GM19455 (cell line): ENCODE results near the gene PRRX2.

Source experiments
- ATAC-seq: cut with Tn5 transposase; IDR thresholded peaks from one replicate; pipeline ENCODE4 v1.9.1; 2021; ENCODE audit not compliant: unreplicated experiment

PRRX2 gene

GRCh38 chr9:129676975-129677374, 11.5 kb downstream of the PRRX2 start:
- ATAC-seq = no peak

- no peak for ATAC-seq
Observed at GRCh38 chr9:129677456-129677855, 12.0 kb downstream of the PRRX2 start.

GRCh38 chr9:129678844-129679243, 13.4 kb downstream of the PRRX2 start:
- ATAC-seq = no peak

GRCh38 chr9:129679537-129679936, 14.1 kb downstream of the PRRX2 start:
- ATAC-seq = no peak

- no peak for ATAC-seq
Observed at GRCh38 chr9:129681924-129682323, 16.5 kb downstream of the PRRX2 start.

- no peak for ATAC-seq
Observed at GRCh38 chr9:129682381-129682780, 16.9 kb downstream of the PRRX2 start.

- ATAC-seq = no peak
Observed at GRCh38 chr9:129685220-129685932, 19.9 kb downstream of the PRRX2 start.

- ATAC-seq = no peak
Observed at GRCh38 chr9:129685933-129686259, 20.4 kb downstream of the PRRX2 start.

GRCh38 chr9:129686736-129687135, 21.3 kb downstream of the PRRX2 start:
- ATAC-seq = no peak

- ATAC-seq = no peak
Observed at GRCh38 chr9:129687391-129687790, 21.9 kb downstream of the PRRX2 start.

GRCh38 chr9:129688285-129689043, 23.0 kb downstream of the PRRX2 start:
- ATAC-seq = no peak

GRCh38 chr9:129692534-129692933, 27.1 kb downstream of the PRRX2 start:
- no peak for ATAC-seq

- ATAC-seq = no peak
Observed at GRCh38 chr9:129693741-129694140, 28.3 kb downstream of the PRRX2 start.

- no peak for ATAC-seq
Observed at GRCh38 chr9:129694243-129694646, 28.8 kb downstream of the PRRX2 start.

GRCh38 chr9:129695870-129696269, 30.4 kb downstream of the PRRX2 start:
- ATAC-seq = no peak

GRCh38 chr9:129696944-129697655, 31.7 kb downstream of the PRRX2 start:
- ATAC-seq = no peak

- ATAC-seq = no peak
Observed at GRCh38 chr9:129697656-129698253, 32.3 kb downstream of the PRRX2 start.

- no peak for ATAC-seq
Observed at GRCh38 chr9:129698254-129698757, 32.9 kb downstream of the PRRX2 start.

- ATAC-seq = no peak
Observed at GRCh38 chr9:129701054-129701453, 35.6 kb downstream of the PRRX2 start.

GRCh38 chr9:129701549-129701948, 36.1 kb downstream of the PRRX2 start:
- ATAC-seq = no peak
